Stimulated activated CD8-positive, alpha-beta memory T cell treated with anti-CD3 and anti-CD28 coated beads, Interleukin-15, amount 100 ng/mL, for 48 hours (primary cell): ENCODE data around the gene ABCG1.
A peak's percentile ranks its signal among the peaks of the same experiment; 100 is the strongest.
"Not testable (repeated sequence)": the region's sequence is repeated elsewhere in the genome, so short reads cannot be mapped to it uniquely, and the experiment has no call there.

ENCODE experiments used
- DNase-seq, 2 donors: peaks; one replicate each; pipeline ENCODE4 v3.0.0-alpha.2; 2020; ENCODE audit warnings: low read depth in 2 of 2

The ABCG1 gene

GRCh38 chr21:42289926-42290325, 71.0 kb downstream of the ABCG1 start:
- DNase-seq = no peak

GRCh38 chr21:42290505-42290904, 71.6 kb downstream of the ABCG1 start:
- DNase-seq = no peak

GRCh38 chr21:42291003-42291750, 72.2 kb downstream of the ABCG1 start:
- no peak for DNase-seq

DNA sequence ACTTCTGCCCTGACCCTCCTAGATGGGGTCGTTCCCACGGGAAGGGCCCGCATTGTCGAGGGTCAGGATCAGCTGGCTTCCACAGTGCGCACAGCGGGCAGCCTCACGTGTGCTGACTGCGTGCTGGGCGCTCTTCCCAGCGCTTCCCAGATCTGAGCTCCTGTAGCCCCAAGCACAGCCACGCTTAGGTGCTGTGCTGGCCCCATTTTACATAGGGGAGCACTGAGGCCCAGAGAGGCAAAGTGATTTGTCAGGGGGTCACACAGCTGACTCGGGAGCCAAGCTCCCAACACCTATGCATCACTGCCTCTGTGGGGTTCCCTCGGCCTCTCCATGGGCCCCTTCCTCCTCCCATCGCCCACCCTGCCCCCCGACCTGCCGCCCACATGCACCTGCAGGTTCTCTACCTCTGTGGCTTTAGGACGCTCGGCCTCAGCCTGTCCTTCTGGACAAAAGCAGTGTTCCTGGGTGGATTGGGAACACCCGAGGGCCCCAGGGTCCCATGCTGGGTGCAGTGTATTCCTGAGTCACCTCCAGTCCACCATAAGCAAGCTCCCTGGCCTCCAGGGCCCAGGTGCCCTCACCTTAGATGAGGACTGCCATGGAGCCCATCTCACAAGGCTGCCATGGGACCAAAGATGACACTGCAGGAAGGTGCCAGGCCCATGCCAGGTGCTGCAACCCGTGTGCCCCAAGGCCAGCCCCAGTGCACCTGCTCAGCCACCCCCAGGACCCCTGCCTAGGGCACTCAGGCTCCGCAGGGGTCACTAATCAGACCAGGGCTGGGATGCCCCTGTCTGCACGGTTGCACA, 73.0 kb downstream of the ABCG1 start:
- no peak for DNase-seq

DNA sequence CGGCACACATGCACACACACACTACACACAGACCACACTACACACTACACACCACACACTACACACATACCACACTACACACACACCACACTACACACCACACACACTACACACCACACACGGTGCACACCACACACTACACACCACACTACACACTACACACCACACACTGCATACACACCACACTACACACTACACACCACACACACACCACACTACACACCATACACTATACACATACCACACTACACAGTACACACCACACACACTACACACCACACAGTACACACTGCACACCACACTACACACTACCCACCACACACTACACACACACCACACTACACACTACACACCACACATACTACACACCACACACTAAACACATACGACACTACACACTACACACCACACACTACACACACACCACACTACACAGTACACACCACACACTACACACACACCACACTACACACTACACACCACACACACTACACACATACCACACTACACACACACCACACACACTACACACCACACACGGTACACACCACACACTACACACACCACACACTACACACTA, 73.7 kb downstream of the ABCG1 start:
- not testable (repeated sequence) for DNase-seq

DNA sequence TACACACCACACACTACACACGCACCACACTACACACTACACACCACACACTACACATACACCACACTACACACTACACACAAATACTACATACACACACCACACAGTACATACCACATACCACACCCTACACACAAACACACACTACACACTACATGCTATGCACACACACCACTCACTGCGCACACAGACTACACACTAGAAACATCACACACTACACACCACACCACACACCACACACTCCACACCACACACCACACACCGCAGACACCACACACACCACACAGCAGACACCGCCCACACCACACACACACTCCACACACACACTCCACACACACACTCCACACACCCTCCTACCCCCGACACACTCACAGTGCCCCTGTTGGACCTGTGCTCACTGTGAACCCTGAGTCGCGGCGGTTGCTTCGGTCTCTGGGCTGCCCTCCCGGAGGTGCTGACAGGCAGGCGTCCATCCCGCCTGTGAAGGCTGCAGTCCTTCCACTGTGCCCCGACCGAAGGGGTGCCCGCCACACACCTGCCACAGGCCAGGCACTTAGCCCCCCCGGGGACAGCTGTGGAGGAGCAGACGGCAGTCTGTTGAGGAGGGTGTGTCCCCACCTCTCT, 74.8 kb downstream of the ABCG1 start:
- DNase-seq = no peak

DNA sequence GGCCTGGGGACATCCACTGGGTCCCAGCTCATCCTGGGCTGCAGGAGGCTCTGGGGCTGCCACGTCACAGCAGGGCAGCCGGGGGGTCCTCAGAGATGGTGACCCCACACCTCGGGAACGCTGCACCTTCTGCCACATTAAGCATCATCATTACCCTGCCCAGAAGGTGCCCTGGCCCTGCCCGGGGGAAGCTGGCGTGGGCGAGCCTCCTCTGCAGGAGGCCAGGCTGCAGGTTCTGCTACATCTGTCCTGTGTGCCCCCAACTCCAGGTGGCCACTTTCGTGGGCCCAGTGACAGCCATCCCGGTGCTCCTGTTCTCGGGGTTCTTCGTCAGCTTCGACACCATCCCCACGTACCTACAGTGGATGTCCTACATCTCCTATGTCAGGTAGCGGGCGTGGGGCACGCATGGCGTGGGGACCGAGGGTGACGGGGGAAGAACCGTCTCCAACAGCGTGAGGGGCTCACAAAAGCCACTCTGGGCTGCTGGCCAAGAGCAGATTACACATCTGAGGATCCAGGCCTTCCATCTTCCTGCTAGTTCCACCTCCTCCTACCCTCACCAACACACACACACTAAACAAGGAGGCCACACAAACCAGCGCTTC, 75.4 kb downstream of the ABCG1 start:
- no peak for DNase-seq

DNA sequence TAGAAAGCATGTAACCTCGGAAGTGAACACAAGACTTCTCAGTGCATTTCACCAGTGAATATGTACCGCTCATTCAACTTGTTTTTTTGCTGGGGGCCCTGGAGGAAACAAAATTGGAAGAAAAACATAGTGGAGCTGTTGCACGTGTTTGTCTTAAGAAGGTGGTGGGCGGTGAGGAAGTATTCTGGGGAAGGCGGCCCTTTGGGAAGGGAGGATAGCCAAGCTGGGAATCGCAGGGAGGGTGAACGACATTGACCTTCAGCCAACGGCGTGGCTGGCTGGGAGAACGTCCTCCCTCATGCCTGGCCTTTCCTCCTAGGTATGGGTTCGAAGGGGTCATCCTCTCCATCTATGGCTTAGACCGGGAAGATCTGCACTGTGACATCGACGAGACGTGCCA, 76.9 kb downstream of the ABCG1 start:
- no peak for DNase-seq

DNA sequence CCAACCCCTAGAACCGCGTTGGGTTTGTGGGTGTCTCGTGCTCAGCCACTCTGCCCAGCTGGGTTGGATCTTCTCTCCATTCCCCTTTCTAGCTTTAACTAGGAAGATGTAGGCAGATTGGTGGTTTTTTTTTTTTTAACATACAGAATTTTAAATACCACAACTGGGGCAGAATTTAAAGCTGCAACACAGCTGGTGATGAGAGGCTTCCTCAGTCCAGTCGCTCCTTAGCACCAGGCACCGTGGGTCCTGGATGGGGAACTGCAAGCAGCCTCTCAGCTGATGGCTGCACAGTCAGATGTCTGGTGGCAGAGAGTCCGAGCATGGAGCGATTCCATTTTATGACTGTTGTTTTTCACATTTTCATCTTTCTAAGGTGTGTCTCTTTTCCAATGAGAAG, 77.6 kb downstream of the ABCG1 start:
- DNase-seq = no peak

GRCh38 chr21:42297377-42297776, 78.4 kb downstream of the ABCG1 start:
- no peak for DNase-seq

DNA sequence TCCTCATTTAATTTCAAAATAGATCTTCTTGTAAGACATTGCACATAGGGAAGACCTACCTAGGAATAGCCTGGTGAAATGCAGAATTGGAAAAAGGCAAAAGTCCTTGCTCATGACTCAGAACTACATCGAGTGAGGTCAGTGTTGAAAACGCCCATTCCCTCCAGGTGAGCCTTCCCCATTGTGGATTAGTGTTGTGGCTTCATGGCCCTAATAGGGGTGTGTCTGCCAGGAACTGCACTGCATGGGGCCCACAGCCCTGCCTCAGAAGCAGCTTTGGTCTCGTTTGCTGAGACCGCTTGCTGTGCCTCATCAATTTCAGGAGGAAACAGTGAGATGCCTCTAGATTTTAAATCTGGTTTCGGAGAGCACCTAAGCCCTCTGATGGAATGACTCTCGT, 79.3 kb downstream of the ABCG1 start:
- no peak for DNase-seq

- DNase-seq = no peak
Observed at GRCh38 chr21:42298657-42299056, 79.7 kb downstream of the ABCG1 start.

DNA sequence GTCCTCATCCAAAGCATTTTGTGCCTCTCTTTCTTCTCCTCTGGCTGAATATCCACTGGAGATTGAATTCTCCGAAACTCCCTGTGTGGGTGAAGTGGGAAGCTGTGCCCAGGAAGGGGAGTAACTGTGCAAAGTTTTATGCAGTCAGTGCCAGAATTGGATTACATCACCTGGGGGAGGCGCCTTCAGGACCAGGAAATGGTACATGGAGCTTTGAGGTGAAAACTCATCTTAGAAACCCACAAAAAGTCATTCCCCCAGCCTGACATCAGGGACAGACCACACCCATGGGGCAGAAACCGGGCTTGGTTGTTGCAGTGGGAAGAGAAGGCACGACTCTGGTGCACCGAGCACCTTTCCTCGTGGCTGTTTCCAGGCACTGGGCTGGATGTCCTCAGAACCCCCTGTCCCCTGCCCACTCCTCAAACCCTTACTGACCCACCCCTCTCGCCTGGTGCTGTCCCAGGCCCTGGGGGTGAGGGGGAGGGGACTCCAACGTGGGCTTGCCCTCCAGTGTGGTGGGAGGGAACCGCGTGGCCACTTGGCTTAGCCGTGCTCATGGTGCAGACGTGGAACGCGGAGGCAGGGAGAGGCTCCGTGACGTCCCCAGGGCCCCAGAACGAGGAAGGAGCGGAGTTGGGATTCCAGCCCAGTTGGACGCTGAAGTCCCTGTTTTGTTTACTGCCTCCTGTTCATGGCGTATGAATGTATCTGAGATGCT, 80.5 kb downstream of the ABCG1 start:
- DNase-seq = peak; percentile 12 to 21

GRCh38 chr21:42300045-42300583, 81.2 kb downstream of the ABCG1 start:
- DNase-seq = no peak

DNA sequence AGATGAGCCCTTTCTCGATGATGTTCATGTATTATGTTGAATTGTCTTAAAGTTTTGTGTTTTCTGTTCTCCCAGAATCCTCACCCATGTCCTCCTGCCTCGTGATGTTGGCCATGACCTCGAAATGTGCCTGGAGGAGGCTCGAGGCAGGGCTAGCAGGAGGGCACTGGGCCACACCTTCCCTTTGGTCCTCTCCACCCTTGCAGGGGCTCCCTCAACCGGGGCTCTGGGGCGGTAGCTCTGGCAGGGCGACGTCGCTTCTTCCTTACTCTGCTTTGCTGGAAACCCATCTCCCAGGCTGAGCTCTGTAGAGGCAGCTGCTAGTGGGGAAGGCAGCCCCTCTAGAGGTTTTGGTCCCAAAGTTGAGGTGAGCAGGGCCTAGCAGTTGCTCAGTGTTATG, 82.0 kb downstream of the ABCG1 start:
- DNase-seq = no peak

GRCh38 chr21:42301371-42302075, 82.6 kb downstream of the ABCG1 start:
- no peak for DNase-seq

GRCh38 chr21:42302076-42302650, 83.2 kb downstream of the ABCG1 start:
- no peak for DNase-seq

DNA sequence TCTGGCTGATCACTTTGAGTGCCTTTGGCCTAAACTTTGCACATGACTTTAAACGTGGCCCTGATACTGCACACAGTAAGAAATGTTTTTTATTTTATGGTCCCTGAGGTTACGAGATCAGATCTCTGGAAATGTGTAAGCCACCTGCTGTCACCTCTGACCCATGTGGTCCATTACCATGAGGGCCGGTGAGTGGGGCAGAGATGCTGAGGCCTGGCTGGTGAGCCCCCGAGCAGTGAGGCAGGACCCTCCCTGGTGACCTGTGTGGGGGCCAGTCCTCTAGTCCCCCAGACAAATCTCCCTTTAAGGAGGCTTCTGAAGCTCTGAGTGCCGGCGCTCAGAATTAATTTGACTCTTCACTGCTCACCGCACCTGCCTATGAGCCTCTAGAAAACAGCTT, 83.9 kb downstream of the ABCG1 start:
- DNase-seq = no peak

DNA sequence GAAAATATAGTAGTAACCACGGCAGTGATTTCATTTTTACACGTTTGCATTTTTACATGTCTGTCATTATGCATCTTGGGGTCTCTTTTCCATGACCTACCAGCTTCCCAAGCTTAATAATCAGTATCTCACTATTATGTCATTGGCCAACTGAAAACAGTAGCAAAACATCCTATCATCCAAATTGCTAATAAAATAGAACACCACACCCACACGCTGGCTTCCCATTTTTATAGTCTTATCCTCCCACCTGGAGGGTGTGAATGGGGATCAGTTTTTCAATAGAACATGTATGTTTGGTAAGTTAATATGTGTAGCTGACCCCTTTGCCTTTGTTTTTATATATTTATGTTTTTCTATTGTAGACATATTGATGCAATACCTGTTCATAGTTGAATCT, 84.5 kb downstream of the ABCG1 start:
- DNase-seq = no peak
